GM19351 (cell line): ENCODE data around the gene DPP10.
"Not testable (repeated sequence)": the region's sequence is repeated elsewhere in the genome, so short reads cannot be mapped to it uniquely, and the experiment has no call there.

Experiments
- ATAC-seq: cut with Tn5 transposase; IDR thresholded peaks from one replicate; pipeline ENCODE4 v1.9.1; 2021; ENCODE audit warnings: mild to moderate bottlenecking, moderate library complexity; ENCODE audit not compliant: unreplicated experiment

DPP10 gene

GRCh38 chr2:114709936-114710850 is 267.8 kb downstream of the DPP10 start:
- ATAC-seq = no peak

GRCh38 chr2:114714313-114714712 is 271.9 kb downstream of the DPP10 start:
- ATAC-seq = no peak

- no peak for ATAC-seq
Measured at GRCh38 chr2:114717049-114717448, 274.6 kb downstream of the DPP10 start.

- ATAC-seq = no peak
Measured at GRCh38 chr2:114724454-114724853, 282.0 kb downstream of the DPP10 start.

- no peak for ATAC-seq
Measured at GRCh38 chr2:114727012-114727411, 284.6 kb downstream of the DPP10 start.

- ATAC-seq = no peak
Measured at GRCh38 chr2:114728372-114728771, 285.9 kb downstream of the DPP10 start.

GRCh38 chr2:114729026-114729425 is 286.6 kb downstream of the DPP10 start:
- ATAC-seq = no peak

- ATAC-seq = no peak
Measured at GRCh38 chr2:114735126-114735525, 292.7 kb downstream of the DPP10 start.

GRCh38 chr2:114742245-114742644 is 299.8 kb downstream of the DPP10 start:
- ATAC-seq = no peak

GRCh38 chr2:114745700-114746099 is 303.3 kb downstream of the DPP10 start:
- ATAC-seq = no peak

GRCh38 chr2:114748175-114748574 is 305.7 kb downstream of the DPP10 start:
- not testable (repeated sequence) for ATAC-seq

- no peak for ATAC-seq
Measured at GRCh38 chr2:114752425-114752824, 310.0 kb downstream of the DPP10 start.

- ATAC-seq = no peak
Measured at GRCh38 chr2:114753145-114753544, 310.7 kb downstream of the DPP10 start.

GRCh38 chr2:114754907-114755563 is 312.6 kb downstream of the DPP10 start:
- ATAC-seq = no peak

- ATAC-seq = no peak
Measured at GRCh38 chr2:114762376-114762775, 319.9 kb downstream of the DPP10 start.

GRCh38 chr2:114762986-114763385 is 320.5 kb downstream of the DPP10 start:
- ATAC-seq = no peak

GRCh38 chr2:114769110-114769509 is 326.7 kb downstream of the DPP10 start:
- no peak for ATAC-seq

- no peak for ATAC-seq
Measured at GRCh38 chr2:114769991-114770390, 327.6 kb downstream of the DPP10 start.

GRCh38 chr2:114784046-114784445 is 341.6 kb downstream of the DPP10 start:
- ATAC-seq = no peak

GRCh38 chr2:114784890-114785583 is 342.6 kb downstream of the DPP10 start:
- no peak for ATAC-seq

- ATAC-seq = no peak
Measured at GRCh38 chr2:114786901-114787300, 344.5 kb downstream of the DPP10 start.

- no peak for ATAC-seq
Measured at GRCh38 chr2:114787486-114787885, 345.0 kb downstream of the DPP10 start.
